Neural cell (in vitro differentiated cells): ENCODE measurements around the gene TBC1D8.

Source experiments
- EZH2 ChIP-seq: fragments of 200-600, 300-800 bp; shearing (Covaris generic), sonication (generic); IDR thresholded peaks from 2 replicates; pipeline ENCODE4 v1.6.1; 2014; ENCODE audit warnings: antibody characterized with exemption, low read length, borderline replicate concordance, mild to moderate bottlenecking; ENCODE audit not compliant: insufficient read depth, poor library complexity, severe bottlenecking
- POLR2AphosphoS5 ChIP-seq: IDR thresholded peaks from 2 replicates; pipeline ENCODE4 v1.6.1; 2012
- TAF1 ChIP-seq: IDR thresholded peaks from 2 replicates; pipeline ENCODE4 v1.6.1; 2012; ENCODE audit warnings: low read depth
- TF ChIP-seq, protein P1 (sequence below): fragments of 450-650 bp; IDR thresholded peaks from 2 replicates; pipeline ENCODE4 v1.5.1; 2014; ENCODE audit warnings: antibody characterized with exemption, mild to moderate bottlenecking, moderate library complexity; ENCODE audit not compliant: poor library complexity, severe bottlenecking

DNA sequence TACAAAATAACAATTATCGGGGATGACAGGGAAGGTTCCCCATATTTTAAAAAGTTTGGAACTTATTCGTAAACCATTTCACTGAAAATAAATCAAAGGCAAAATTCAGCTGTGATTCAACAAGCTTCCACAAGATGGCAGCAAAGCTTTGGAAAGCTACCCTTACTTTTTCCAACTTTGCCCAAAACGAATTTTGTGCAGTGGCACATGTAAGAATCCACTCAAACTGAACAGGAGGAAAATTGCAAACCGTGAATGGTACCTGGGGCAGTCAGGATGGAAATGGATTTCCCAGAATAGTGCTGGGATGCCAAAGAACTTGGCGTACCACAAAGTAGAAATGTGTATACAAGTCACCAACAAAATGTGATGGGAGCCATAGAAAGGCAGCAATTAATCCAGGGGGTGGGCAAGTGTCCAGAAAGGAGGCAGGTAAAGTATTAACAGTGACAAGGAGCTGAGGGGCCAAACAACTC lies 138.4 kb downstream of the TBC1D8 start:
- TF ChIP-seq, protein P1, sequence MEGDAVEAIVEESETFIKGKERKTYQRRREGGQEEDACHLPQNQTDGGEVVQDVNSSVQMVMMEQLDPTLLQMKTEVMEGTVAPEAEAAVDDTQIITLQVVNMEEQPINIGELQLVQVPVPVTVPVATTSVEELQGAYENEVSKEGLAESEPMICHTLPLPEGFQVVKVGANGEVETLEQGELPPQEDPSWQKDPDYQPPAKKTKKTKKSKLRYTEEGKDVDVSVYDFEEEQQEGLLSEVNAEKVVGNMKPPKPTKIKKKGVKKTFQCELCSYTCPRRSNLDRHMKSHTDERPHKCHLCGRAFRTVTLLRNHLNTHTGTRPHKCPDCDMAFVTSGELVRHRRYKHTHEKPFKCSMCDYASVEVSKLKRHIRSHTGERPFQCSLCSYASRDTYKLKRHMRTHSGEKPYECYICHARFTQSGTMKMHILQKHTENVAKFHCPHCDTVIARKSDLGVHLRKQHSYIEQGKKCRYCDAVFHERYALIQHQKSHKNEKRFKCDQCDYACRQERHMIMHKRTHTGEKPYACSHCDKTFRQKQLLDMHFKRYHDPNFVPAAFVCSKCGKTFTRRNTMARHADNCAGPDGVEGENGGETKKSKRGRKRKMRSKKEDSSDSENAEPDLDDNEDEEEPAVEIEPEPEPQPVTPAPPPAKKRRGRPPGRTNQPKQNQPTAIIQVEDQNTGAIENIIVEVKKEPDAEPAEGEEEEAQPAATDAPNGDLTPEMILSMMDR, result peak; percentile 91
- TF ChIP-seq EZH2 (no peak), TAF1 (no peak), POLR2AphosphoS5 (no peak)
